ENCODE results near the gene AGPAT1. TPM values are rescaled to one million over a fixed set of nuclear protein-coding genes. Genes with fewer than 3 reads are reported as not detected.

Gene AGPAT1
- total and polyA plus RNA-seq, 2 of the 8 experiments (the other 6 are each of a cell fraction or from before 2014, with no cell fraction given), result 96.0 to 222 TPM

- Histone ChIP-seq H3K27ac (ENCODE audit: low read depth, low read length) (no peak overlapping the region), H2BK5ac (ENCODE audit: low read depth, low read length) (no peak overlapping the region), H4K20me1 (replicated peaks in 1 of 2; ENCODE audit: control insufficient read depth in 1 of 2, insufficient read depth in 2 of 2, low read length in 2 of 2) (no peaks in the 10 kb centered on the region), H2BK20ac (ENCODE audit: low read length) (no peak overlapping the region), H3K4me3 (ENCODE audit: extremely low read depth in 1 of 4, insufficient read depth in 2 of 4, low read depth in 3 of 4, low read length in 4 of 4) (no peak overlapping the region), H2BK12ac (ENCODE audit: low read depth, low read length) (0 out of 2 replicates have a peak overlapping the region, but pooled peaks have one; percentile 0), H4K5ac (ENCODE audit: insufficient read length, low read depth, low read length) (no peak overlapping the region), H4K8ac (ENCODE audit: extremely low read depth, insufficient read depth, low read length) (no peak overlapping the region), H3K79me2 (ENCODE audit: control insufficient read depth in 1 of 2, insufficient read depth in 2 of 2, low read length in 2 of 2) (no peaks in the 10 kb centered on the region), H2AFZ (ENCODE audit: low read length) (0 out of 2 replicates have a peak overlapping the region, but pooled peaks have one; percentile 2), H3K9me3 (ENCODE audit: insufficient read depth in 2 of 2, low read depth in 1 of 2, low read length in 1 of 2) (no peaks in the 10 kb centered on the region), H3K23ac (ENCODE audit: insufficient read length) (no peak overlapping the region), H3K79me1 (ENCODE audit: low read depth, low read length) (no peaks in the 10 kb centered on the region), H3K56ac (replicated peaks; ENCODE audit: insufficient read length, low read depth, low read length) (no peak overlapping the region), H3K4ac (replicated peaks; ENCODE audit: insufficient read length, low read depth, low read length) (no peak overlapping the region), H3K14ac (ENCODE audit: insufficient read length) (no peak overlapping the region), H3K4me2 (ENCODE audit: insufficient read depth in 1 of 2, low read depth in 2 of 2, low read length in 2 of 2) (peak overlapping the region; percentile 18 to 27; a peak in 1 of 4 replicates), H3K18ac (ENCODE audit: extremely low read depth, low read length) (0 out of 2 replicates have a peak overlapping the region, but pooled peaks have one; percentile 0), H2AK5ac (ENCODE audit: low read depth, low read length) (no peak overlapping the region), H3K9ac (replicated peaks in 1 of 4; ENCODE audit: extremely low read depth in 1 of 4, low read depth in 3 of 4, low read length in 3 of 4) (no peak overlapping the region), H4K91ac (replicated peaks; ENCODE audit: insufficient read length, low read length) (no peak overlapping the region), H3K4me1 (replicated peaks in 1 of 4; ENCODE audit: control insufficient read depth in 3 of 4, insufficient read depth in 4 of 4, low read length in 3 of 4) (peaks cover 9 to 24% (median 10%) of the 10 kb centered on the region in 4 experiments), H2BK15ac (ENCODE audit: low read length) (no peak overlapping the region), H2BK120ac (replicated peaks; ENCODE audit: low read depth, low read length) (no peak overlapping the region), H3K23me2 (ENCODE audit: low read depth, low read length) (peaks cover 6% of the 10 kb centered on the region; the same call in 1 of the 2 replicates), H3K27me3 (replicated peaks in 1 of 4; ENCODE audit: control insufficient read depth in 3 of 4, extremely low read depth in 1 of 4, insufficient read depth in 3 of 4, low read length in 3 of 4) (peaks cover 3 to 23% (median 22%) of the 10 kb centered on the region in 4 experiments), H3K36me3 (ENCODE audit: control insufficient read depth in 2 of 4, insufficient read depth in 4 of 4, low read length in 3 of 4) (no peaks in the 10 kb centered on the region)
- ChIA-PET POLR2A (ENCODE audit: partially characterized antibody) (interaction anchor here (1.0 to 9.2 kb wide), 6 partner anchors 8 to 31 kb away, joined by 3 to 70 read pairs (median 6); partner anchors contain the start of genes ATF6B and FKBPL), CTCF (ENCODE audit: partially characterized antibody) (interaction anchor here (1.6 to 1.9 kb wide), 2 partner anchors 28 to 31 kb away, joined by 3 to 5 read pairs; no protein-coding TSS in a partner anchor)
- FAIRE-seq (no peak), DNase-seq (ENCODE audit: low read depth in 1 of 2, low spot score in 2 of 2) (no peak)
- 87% methylated on average over 1 of the region's 1 CpG; no CpG with 5 or more reads in 1 of the 2 experiments for WGBS, 2 experiments (ENCODE audit: extremely low coverage in 1 of 2, insufficient coverage in 1 of 2, insufficient read length in 1 of 2, insufficient replicate concordance in 2 of 2, low coverage in 1 of 2, low lambda C conversion rate in 2 of 2, missing lambda C conversion rate in 1 of 2)
- TF ChIP-seq EZH2 (IDR thresholded peaks at IDR 0.05; ENCODE audit: low read depth, low read length, severe bottlenecking), result no peak
- TF ChIP-seq, protein P1, sequence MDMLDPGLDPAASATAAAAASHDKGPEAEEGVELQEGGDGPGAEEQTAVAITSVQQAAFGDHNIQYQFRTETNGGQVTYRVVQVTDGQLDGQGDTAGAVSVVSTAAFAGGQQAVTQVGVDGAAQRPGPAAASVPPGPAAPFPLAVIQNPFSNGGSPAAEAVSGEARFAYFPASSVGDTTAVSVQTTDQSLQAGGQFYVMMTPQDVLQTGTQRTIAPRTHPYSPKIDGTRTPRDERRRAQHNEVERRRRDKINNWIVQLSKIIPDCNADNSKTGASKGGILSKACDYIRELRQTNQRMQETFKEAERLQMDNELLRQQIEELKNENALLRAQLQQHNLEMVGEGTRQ (IDR thresholded peaks at IDR 0.05; ENCODE audit: low read length), result no peak
- no peak for TF ChIP-seq CBX5 (IDR thresholded peaks at IDR 0.05; ENCODE audit: low read depth, low read length)
Observed at GRCh38 chr6:32146287-32146686, 29.6 kb downstream of the AGPAT1 start.
